H54 (cell line): ENCODE measurements around the gene ARMH3.

Source experiments
- DNase-seq: peaks from one replicate; pipeline ENCODE4 v3.0.0; 2011; ENCODE audit warnings: low spot score, mixed read lengths; ENCODE audit not compliant: insufficient read length
- FAIRE-seq: peaks from 3 replicates; lab custom pipeline; 2011; peaks lifted over from hg19 to GRCh38; lab: Jason Lieb, UNC
- POLR2A ChIP-seq: IDR thresholded peaks from 2 replicates; pipeline ENCODE4 v1.6.1; 2011; ENCODE audit warnings: low read depth, mild to moderate bottlenecking, low read length

Gene ARMH3

GRCh38 chr10:101879456-101880231 is 176.3 kb downstream of the ARMH3 start:
- DNase-seq (peak; percentile 35), FAIRE-seq (peak; percentile 80)
- no peak for TF ChIP-seq POLR2A

DNA sequence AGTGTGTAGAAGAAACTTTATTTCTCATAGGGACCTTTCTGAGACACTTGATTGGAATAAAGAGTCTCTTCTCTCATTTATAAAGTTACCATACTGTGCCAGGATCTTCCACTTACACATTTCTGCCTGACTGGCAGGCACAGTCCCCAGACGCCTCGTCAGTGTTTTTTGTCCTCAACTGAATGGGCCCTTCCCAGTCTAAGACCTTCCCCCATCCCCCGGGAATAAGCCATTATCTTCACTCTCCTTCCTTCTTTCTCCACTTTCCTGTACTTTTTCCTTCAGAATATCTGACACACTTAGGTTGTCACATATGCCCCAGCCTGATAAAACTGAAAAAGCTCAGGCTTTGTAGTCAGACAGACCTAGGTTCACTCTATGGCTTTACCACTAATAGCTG is 177.1 kb downstream of the ARMH3 start:
- DNase-seq (no peak), FAIRE-seq (no peak)
- TF ChIP-seq POLR2A, result no peak

- DNase-seq (no peak), FAIRE-seq (no peak)
- no peak for TF ChIP-seq POLR2A
Measured at GRCh38 chr10:101875068-101875688, 180.8 kb downstream of the ARMH3 start.

DNA sequence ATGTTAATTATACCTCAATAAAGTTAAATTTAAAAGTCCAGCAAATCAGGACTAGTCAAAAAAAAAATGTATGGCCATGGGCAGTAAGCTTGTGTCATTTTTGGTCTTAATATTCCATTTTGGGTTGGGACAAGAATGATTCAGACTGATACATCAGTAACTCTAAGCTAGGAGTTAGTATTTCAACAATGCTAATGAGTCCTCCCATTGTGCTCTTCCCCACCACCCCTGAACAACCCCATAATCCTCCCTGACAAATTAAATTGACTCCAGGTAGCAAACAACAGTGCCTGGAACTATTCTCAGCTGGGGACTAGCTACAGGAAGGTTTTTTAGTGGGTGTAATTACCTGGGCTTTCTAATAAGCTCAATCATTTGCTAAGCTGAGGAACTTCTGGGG is 181.7 kb downstream of the ARMH3 start:
- DNase-seq (no peak), FAIRE-seq (no peak)
- no peak for TF ChIP-seq POLR2A

- no peak for TF ChIP-seq POLR2A
- FAIRE-seq (no peak), DNase-seq (no peak)
Measured at GRCh38 chr10:101867931-101868330, 188.0 kb downstream of the ARMH3 start.

- DNase-seq (no peak), FAIRE-seq (no peak)
- TF ChIP-seq POLR2A, result no peak
Measured at GRCh38 chr10:101859530-101859929, 196.4 kb downstream of the ARMH3 start.

DNA sequence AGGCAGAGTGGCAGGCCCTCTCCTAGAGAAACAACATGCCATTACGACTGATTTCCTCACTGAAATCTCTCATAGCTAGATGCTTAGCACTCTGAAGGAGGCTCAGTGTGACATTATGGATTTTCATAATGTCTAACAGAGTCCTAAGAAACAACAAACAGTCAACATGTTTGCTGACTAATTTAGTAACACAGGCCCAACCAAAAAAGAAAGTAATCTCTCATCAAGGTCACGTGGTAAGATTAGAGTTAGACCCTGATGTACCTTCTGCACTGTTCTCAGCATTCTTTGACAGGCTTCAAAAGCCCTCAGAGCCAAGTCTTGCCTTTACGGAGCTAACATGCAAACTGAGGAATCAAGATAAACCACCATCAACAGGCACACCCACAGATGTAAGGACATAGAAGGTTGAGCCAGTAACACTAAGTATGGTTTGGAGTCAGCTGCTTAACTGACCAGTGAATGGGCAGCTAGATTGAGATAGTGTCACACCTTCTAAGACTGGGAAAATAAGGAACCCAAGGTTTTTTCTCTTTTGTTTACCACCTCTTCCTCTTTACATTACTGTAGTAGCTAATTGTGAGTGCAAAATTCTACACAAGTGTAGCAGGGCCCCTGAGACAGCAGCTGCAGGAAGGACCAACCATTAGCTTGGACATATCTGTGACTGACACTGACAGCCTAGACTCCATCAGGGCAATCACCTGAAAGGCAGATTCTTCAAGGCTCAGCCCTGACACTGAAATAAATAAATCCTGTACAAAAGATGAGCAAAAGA is 197.1 kb downstream of the ARMH3 start:
- no peak for TF ChIP-seq POLR2A
- DNase-seq, result no peak
- no peak for FAIRE-seq

GRCh38 chr10:101857802-101858476 is 198.0 kb downstream of the ARMH3 start:
- no peak for TF ChIP-seq POLR2A
- DNase-seq, result no peak
- no peak for FAIRE-seq

DNA sequence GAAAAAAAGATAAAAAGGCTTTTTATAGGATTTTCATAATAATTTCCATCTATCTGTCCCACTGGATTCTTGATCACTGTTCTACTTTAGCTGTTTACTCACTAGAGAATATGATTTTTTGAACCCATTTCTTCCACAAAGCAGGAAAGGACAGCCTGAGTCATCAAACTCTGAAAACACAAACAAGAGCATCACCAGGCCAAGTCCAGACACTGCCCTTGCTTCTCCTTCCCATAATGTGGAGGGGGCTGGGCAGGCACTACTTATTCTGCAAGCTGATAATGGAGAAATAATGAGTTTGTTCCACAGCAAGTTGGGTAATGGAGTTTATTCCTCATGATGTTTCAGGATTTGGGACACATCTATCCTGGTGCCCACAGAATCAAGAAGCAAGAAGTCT is 199.3 kb downstream of the ARMH3 start:
- DNase-seq, result no peak
- FAIRE-seq, result no peak
- TF ChIP-seq POLR2A, result no peak

- FAIRE-seq (no peak), DNase-seq (no peak)
- no peak for TF ChIP-seq POLR2A
Measured at GRCh38 chr10:101851411-101852116, 204.4 kb downstream of the ARMH3 start.

DNA sequence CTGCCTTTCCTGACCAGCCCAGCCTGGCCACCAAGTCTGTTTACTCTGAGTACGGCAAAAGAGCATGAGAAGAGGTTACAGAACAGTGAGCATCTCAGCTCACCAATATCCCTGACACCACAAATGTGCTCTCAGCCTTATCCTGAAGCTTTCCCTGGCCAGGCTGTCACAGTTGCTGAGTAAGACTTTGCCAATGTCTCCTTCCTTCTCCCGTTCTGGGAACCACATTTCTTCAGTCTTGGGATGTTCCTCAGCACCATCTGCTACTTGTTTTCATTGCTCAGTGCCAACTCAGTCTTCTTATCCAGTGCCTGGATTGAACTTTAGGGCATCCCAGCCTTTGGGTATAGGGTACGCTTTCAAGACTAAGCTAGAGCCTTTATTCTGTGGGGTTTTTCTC is 205.2 kb downstream of the ARMH3 start:
- DNase-seq, result no peak
- no peak for TF ChIP-seq POLR2A
- FAIRE-seq, result no peak

DNA sequence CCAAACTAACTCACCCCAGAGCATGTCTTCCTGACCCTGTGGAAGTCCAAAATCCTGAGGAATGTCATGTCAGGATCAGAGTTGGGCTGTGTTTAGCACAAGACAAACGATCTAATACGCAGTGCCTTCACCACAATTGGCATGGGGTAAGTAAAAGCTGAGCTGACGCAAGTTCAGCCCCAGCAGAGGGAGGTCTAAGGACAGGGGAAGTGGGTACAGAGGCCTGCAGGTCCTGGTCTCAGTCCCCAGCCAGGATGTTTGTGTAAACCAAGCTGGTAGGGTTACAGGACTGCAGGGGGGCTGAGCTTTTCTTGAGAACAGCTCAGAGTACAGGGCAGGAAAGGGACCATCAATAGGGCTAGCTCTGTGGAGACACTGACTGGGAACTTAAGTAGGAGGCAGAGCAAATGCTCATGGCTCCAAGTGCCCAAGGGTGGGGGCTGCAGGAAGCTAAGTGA is 207.1 kb downstream of the ARMH3 start:
- FAIRE-seq, result no peak
- TF ChIP-seq POLR2A, result no peak
- DNase-seq, result no peak

GRCh38 chr10:101848408-101848807 is 207.6 kb downstream of the ARMH3 start:
- TF ChIP-seq POLR2A, result no peak
- FAIRE-seq (no peak), DNase-seq (no peak)
